Spleen (tissue), 7 donors: Measurements from ENCODE around the gene TEX22.

Experiments used
- POLR2A ChIP-seq, 3 donors: fragments of 450-650 bp; IDR thresholded peaks; one replicate each; pipeline ENCODE4 v1.5.1; 2017; ENCODE audit warnings: antibody characterized with exemption in 3 of 3, mild to moderate bottlenecking in 1 of 3
- TF ChIP-seq, protein P1 (sequence below), 11 experiments: fragments of 200-600 bp in 7 of 11; fragments of 450-650 bp in 4 of 11; sonication (generic) in 4 of 11; IDR thresholded peaks in 8 of 11; conservative IDR thresholded peaks in 3 of 11; 1 replicate in 7 of 11; 2 replicates in 4 of 11; pipeline versions ENCODE4 v1.4.0 to v1.8.0; 2016 to 2021; ENCODE audit warnings: antibody characterized with exemption in 11 of 11, inconsistent platforms in 4 of 11, mild to moderate bottlenecking in 1 of 11
- donor health status: DM: no; HTN: no; CAD: no; lungs with moderate emphysema.
- donor health status: DM: no; HTN: no; CAD: no.
- donor health status: DM: no; HTN: no; CAD: no.

DNA sequence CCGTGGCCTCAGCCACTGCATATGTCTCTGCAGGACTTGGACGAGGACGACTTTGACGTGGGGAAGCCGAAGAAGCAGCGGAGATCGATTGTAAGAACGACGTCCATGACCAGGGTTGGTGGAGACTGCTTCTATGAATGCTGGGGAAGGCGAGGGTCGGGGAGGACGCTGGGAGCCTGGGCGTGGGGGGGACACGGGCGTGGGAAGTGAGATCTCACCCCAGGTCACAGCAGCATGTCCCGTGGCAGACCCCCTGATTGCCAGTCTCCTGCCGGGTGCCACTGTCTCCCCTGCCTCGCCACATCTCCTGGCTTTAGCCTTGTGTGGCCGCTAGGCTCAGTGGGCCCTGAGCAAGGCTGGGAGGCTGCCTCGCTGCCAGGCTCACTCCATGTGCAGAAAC, 29.9 kb upstream of the TEX22 start:
- no peak for TF ChIP-seq POLR2A (IDR thresholded peaks at IDR 0.05)
- TF ChIP-seq, protein P1, sequence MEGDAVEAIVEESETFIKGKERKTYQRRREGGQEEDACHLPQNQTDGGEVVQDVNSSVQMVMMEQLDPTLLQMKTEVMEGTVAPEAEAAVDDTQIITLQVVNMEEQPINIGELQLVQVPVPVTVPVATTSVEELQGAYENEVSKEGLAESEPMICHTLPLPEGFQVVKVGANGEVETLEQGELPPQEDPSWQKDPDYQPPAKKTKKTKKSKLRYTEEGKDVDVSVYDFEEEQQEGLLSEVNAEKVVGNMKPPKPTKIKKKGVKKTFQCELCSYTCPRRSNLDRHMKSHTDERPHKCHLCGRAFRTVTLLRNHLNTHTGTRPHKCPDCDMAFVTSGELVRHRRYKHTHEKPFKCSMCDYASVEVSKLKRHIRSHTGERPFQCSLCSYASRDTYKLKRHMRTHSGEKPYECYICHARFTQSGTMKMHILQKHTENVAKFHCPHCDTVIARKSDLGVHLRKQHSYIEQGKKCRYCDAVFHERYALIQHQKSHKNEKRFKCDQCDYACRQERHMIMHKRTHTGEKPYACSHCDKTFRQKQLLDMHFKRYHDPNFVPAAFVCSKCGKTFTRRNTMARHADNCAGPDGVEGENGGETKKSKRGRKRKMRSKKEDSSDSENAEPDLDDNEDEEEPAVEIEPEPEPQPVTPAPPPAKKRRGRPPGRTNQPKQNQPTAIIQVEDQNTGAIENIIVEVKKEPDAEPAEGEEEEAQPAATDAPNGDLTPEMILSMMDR (IDR thresholded peaks at IDR 0.05 in 8 of 11, conservative IDR thresholded peaks at IDR 0.05 in 3 of 11) = no peak
